Spinal cord (tissue), 10 donors: ENCODE data around the gene DMRT1. TPM values are rescaled to one million over a fixed set of nuclear protein-coding genes. Genes with fewer than 3 reads are reported as not detected.

ENCODE experiments used
- DNase-seq, 6 donors: peaks; one replicate each; pipeline versions ENCODE4 v3.0.0 to v3.0.0-alpha.2; 2013 to 2015; ENCODE audit warnings: low spot score in 6 of 6, low read depth in 4 of 6
- H3K27ac ChIP-seq: one replicate; pipeline ENCODE4 v1.5.1; 2013; ENCODE audit warnings: low read depth, low read length, control low read depth
- H3K27me3 ChIP-seq: one replicate; pipeline ENCODE4 v1.6.1; 2013; ENCODE audit warnings: low read length; ENCODE audit not compliant: control insufficient read depth, insufficient read depth
- H3K36me3 ChIP-seq: one replicate; pipeline ENCODE4 v1.6.1; 2013; ENCODE audit warnings: low read length; ENCODE audit not compliant: control insufficient read depth, insufficient read depth
- H3K4me1 ChIP-seq: one replicate; pipeline ENCODE4 v1.6.1; 2013; ENCODE audit warnings: low read length; ENCODE audit not compliant: control insufficient read depth, insufficient read depth
- H3K4me3 ChIP-seq: one replicate; pipeline ENCODE4 v1.5.1; 2013; ENCODE audit warnings: low read depth, low read length, control low read depth
- H3K9me3 ChIP-seq: one replicate; pipeline ENCODE4 v1.6.1; 2013; ENCODE audit warnings: low read length; ENCODE audit not compliant: control insufficient read depth, insufficient read depth
- WGBS: methylation state at CpG from one replicate; pipeline ENCODE4 v1.1.5; 2013; ENCODE audit warnings: missing lambda C conversion rate; ENCODE audit not compliant: insufficient coverage; 5-methylcytosine and 5-hydroxymethylcytosine counted together
- polyA plus RNA-seq, 2 donors: library from polyadenylated mRNA; unstranded; fragments of 120-200 nt; gene quantifications; one replicate each; pipeline ENCODE4 v1.2.1, GENCODE V29; 2013; ENCODE audit not compliant: insufficient read length in 2 of 2
- total RNA-seq, 2 donors: library from RNA; depleted of rRNA in 1 of 2; stranded (reverse); fragments of 120-200 nt in 1 of 2; fragments of >200 nt in 1 of 2; gene quantifications; one replicate each; pipeline versions ENCODE4 v1.2.3 to v1.2.4, GENCODE V29; 2013 to 2014
- donor health status: healthy.

Gene DMRT1
- total and polyA plus RNA-seq, 4 donors, result 0.11 to 0.14 TPM; not detected in 2

DNA sequence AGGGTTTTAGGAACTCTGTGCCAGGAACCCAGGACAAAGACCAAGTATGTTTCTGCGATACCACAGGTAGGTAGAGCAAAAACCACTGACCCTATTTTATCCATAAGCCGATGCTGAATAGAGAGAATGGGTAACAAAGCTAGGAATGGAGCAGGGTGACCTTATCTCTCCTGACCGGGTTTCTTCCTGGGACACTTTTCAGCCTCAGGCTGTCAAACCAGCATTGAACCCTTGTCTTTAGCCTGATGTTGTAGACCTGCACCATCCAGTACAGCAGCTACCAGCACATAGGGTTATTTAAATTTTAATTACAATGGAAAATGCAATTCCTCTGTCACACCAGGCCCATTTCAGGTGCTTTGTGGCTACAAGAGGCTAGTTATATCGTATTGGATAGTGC, 91.9 kb downstream of the DMRT1 start:
- no peaks in the 10 kb centered on the region for H3K36me3 ChIP-seq
- WGBS, result no CpG with 5 or more reads among the region's 4 CpGs
- no peak overlapping the region for H3K27ac ChIP-seq
- H3K4me1 ChIP-seq, result no peaks in the 10 kb centered on the region
- no peak for DNase-seq
- no peak overlapping the region for H3K4me3 ChIP-seq
- no peaks in the 10 kb centered on the region for H3K9me3 ChIP-seq
- peaks cover 9% of the 10 kb centered on the region for H3K27me3 ChIP-seq

DNA sequence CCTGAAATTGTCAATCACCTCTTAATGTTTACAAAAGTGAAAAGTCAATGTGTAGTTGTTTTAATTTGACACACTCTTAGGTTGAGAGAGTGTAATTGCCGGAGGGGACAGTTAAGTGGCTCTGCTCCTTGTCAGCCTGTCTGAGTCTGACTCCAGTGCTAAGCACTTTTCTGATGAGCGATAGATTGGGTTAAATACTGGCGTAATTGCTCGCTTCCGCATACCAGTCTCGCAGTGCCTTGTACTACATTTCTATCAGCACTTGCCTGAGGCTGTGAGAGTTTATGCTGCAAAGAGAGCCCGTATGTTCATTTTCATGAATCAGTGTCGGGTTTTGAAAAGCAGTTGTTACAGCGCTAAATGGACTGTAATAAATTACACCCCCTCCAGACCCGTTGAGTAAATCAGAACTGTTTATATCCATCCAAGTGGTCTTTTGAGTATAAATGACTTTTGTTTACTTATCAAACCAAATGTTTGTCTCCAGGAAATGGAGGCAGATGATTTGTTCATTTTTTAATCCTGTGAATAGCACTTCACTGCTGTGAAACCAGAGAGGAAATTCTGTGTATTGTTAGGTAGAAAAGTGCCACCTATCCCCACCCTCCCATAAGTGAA, 94.0 kb downstream of the DMRT1 start:
- Histone ChIP-seq H3K27me3 (peaks cover 9% of the 10 kb centered on the region), H3K36me3 (no peaks in the 10 kb centered on the region), H3K9me3 (peaks cover 2% of the 10 kb centered on the region), H3K27ac (no peak overlapping the region), H3K4me1 (no peaks in the 10 kb centered on the region), H3K4me3 (no peak overlapping the region)
- DNase-seq, result peak in 4 of 6 donors; percentile 8 to 91 (median 46)
- WGBS, result 9% methylated on average over 1 of the region's 10 CpGs

DNA sequence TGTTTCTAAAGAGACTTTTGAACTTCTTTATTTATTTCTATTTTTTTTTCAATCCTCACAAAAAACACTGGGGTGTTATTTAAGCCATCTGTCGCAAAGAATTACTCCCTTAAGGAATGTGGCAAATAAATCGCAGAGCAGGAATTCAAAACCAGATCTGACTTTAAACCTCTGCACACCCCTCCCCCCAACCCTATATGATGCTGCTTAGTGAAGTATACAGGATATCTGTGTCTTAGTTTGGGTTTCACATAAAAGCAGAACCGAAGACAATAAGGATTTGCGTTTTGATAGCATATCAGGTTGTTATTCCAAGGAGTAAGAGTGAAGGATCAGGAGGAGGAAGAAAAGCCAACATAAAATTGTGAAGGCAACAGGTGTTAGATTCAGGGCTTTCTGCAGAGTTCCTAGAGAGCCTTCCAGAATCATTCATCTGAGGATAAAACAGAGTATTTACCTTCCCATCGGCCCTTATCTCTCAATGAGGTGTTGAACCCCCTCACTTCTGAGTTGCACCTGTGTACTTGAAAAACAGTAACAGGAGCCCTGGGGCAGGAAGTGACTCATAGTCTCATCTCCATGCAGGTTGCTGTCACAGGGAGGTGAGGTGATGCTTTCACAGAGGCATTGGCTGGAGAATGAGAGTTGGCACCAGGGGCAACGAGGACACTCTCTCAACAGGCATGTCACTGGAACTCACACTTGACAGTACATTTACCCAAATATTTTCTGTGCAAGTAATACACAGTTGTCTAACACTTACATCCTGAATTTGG, 101.5 kb downstream of the DMRT1 start:
- H3K27me3 ChIP-seq, result peaks cover 2% of the 10 kb centered on the region
- 90% methylated on average over 2 of the region's 6 CpGs for WGBS

DNA sequence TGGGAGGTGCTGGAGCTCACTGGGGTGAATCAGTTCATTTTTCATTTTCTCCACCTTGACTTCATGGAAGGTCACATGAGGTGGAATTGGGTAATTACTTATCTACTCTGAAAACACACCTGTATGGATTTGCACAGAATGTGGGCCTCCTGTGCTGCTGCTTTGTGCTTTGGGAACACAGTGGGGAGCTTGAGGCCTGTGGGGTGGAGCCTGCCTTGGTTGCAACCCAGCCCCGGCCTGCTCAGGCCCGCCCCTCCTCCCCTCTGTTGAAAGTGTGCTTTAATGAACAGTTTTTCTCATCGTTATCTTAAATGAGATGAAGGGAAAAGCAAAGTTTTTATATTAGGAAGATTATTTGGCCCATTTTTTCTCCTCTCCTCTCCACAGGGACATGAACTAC, 106.5 kb downstream of the DMRT1 start:
- no peaks in the 10 kb centered on the region for H3K4me1 ChIP-seq
- H3K4me3 ChIP-seq, result no peak overlapping the region
- peaks cover 10% of the 10 kb centered on the region for H3K27me3 ChIP-seq
- H3K9me3 ChIP-seq, result no peaks in the 10 kb centered on the region
- no peak overlapping the region for H3K27ac ChIP-seq
- no peak for DNase-seq
- no CpG with 5 or more reads among the region's 3 CpGs for WGBS
- H3K36me3 ChIP-seq, result no peaks in the 10 kb centered on the region

More for the DNA sequence above, 101.5 kb downstream of the DMRT1 start:
- DNase-seq, result no peak
- H3K27ac ChIP-seq, result no peak overlapping the region
- no peak overlapping the region for H3K4me3 ChIP-seq
- H3K36me3 ChIP-seq, result no peaks in the 10 kb centered on the region
- H3K4me1 ChIP-seq, result no peaks in the 10 kb centered on the region
- peaks cover 2% of the 10 kb centered on the region for H3K9me3 ChIP-seq

DNA sequence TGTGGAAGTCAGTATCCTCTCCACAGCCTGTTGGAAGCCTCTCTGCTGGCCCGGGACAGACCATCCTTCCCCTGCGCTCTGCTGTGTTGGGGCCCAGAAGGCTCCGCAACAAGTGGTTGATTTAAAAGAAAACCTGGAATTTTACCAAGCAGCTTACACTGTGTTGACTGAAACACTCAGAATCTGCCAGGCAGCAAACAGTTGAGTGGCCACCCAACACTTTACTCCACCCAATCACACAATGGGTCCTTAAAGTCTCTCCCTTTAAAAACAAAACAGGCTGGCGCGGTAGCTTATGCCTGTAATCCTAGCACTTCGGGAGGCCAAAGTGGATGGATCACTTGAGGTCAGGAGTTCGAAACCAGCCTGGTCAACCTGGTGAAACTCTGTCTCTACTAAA, 107.0 kb downstream of the DMRT1 start:
- Histone ChIP-seq H3K9me3 (no peaks in the 10 kb centered on the region), H3K27me3 (peaks cover 11% of the 10 kb centered on the region), H3K4me1 (no peaks in the 10 kb centered on the region), H3K27ac (no peak overlapping the region), H3K36me3 (no peaks in the 10 kb centered on the region), H3K4me3 (no peak overlapping the region)
- WGBS, result 84% methylated on average over 4 of the region's 7 CpGs
- no peak for DNase-seq

- peaks cover 16% of the 10 kb centered on the region for H3K27me3 ChIP-seq
- H3K4me1 ChIP-seq, result no peaks in the 10 kb centered on the region
- DNase-seq, result no peak
- WGBS, result 67% methylated on average over 1 of the region's 1 CpG
- H3K36me3 ChIP-seq, result no peaks in the 10 kb centered on the region
- no peaks in the 10 kb centered on the region for H3K9me3 ChIP-seq
- H3K4me3 ChIP-seq, result no peak overlapping the region
- no peak overlapping the region for H3K27ac ChIP-seq
Observed at GRCh38 chr9:950139-950538, 108.6 kb downstream of the DMRT1 start.

GRCh38 chr9:952546-952945, 111.0 kb downstream of the DMRT1 start:
- H3K27ac ChIP-seq, result no peak overlapping the region
- WGBS, result 86% methylated on average over 1 of the region's 4 CpGs

GRCh38 chr9:959105-959504, 117.6 kb downstream of the DMRT1 start:
- Histone ChIP-seq H3K4me1 (no peaks in the 10 kb centered on the region), H3K9me3 (no peaks in the 10 kb centered on the region), H3K27me3 (peaks cover 36% of the 10 kb centered on the region), H3K4me3 (no peak overlapping the region), H3K27ac (no peak overlapping the region), H3K36me3 (no peaks in the 10 kb centered on the region)
- no peak for DNase-seq
- WGBS, result 98% methylated on average over 4 of the region's 4 CpGs

More at GRCh38 chr9:952546-952945, 111.0 kb downstream of the DMRT1 start:
- Histone ChIP-seq H3K36me3 (no peaks in the 10 kb centered on the region), H3K9me3 (no peaks in the 10 kb centered on the region), H3K27me3 (peaks cover 16% of the 10 kb centered on the region), H3K4me3 (no peak overlapping the region), H3K4me1 (no peaks in the 10 kb centered on the region)
- DNase-seq, result no peak

DNA sequence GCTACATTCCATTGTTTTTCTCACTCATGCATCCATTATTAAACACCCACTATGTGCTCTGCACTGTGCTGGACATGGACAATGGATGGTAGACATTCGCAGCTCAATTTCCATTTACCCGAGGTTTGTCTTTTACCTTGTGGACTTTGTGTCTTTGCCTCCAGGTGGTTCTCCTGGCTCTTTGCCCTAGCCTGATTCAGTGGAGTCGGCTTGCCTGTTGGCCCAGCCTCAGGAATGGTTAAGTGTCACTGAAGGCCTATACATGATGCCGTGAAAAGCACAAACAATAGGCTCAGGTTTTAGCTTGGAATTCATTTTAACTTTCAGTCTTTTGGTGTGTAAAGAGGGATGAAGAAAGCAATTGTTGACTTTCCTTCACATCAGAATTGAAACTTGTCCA, 118.4 kb downstream of the DMRT1 start:
- no peak for DNase-seq
- 65% methylated on average over 3 of the region's 4 CpGs for WGBS
- Histone ChIP-seq H3K9me3 (no peaks in the 10 kb centered on the region), H3K4me1 (no peaks in the 10 kb centered on the region), H3K36me3 (no peaks in the 10 kb centered on the region), H3K27me3 (peaks cover 42% of the 10 kb centered on the region), H3K27ac (no peak overlapping the region), H3K4me3 (no peak overlapping the region)

- H3K27me3 ChIP-seq, result peaks cover 61% of the 10 kb centered on the region
- 95% methylated on average over 6 of the region's 6 CpGs for WGBS
- no peak overlapping the region for H3K27ac ChIP-seq
- H3K9me3 ChIP-seq, result no peaks in the 10 kb centered on the region
- no peaks in the 10 kb centered on the region for H3K36me3 ChIP-seq
- H3K4me1 ChIP-seq, result no peaks in the 10 kb centered on the region
- DNase-seq, result no peak
- no peak overlapping the region for H3K4me3 ChIP-seq
Observed at GRCh38 chr9:962023-962422, 120.5 kb downstream of the DMRT1 start.
